ENCODE data around the gene DCHS1. TPM values are rescaled to one million over a fixed set of nuclear protein-coding genes. Genes with fewer than 3 reads are reported as not detected.

DCHS1 gene
- total and polyA plus RNA-seq, 2 of the 13 experiments (the other 11 are each of a cell fraction or from before 2014, with no cell fraction given): under 0.01 to 0.03 TPM

- TF ChIP-seq HNF1A (IDR thresholded peaks at IDR 0.05; ENCODE audit: low read depth) (no peak), HNF1A (CRISPR knock-in tag; IDR thresholded peaks at IDR 0.05; ENCODE audit: borderline replicate concordance) (no peak), SAP130 (CRISPR knock-in tag; IDR thresholded peaks at IDR 0.05; ENCODE audit: low read depth) (peak; percentile 46), HHEX (CRISPR knock-in tag; IDR thresholded peaks at IDR 0.05) (no peak), ZNF615 (CRISPR knock-in tag; IDR thresholded peaks at IDR 0.05; ENCODE audit: borderline replicate concordance) (no peak), FOXO4 (CRISPR knock-in tag; conservative IDR thresholded peaks at IDR 0.05) (no peak), GATAD2A (CRISPR knock-in tag; IDR thresholded peaks at IDR 0.05) (0 out of 2 replicates have a peak, but pooled peaks have one; percentile 39), ZNF367 (CRISPR knock-in tag; IDR thresholded peaks at IDR 0.05; ENCODE audit: borderline replicate concordance) (no peak), ZNF780A (CRISPR knock-in tag; IDR thresholded peaks at IDR 0.05) (no peak), NFKB2 (CRISPR knock-in tag; IDR thresholded peaks at IDR 0.05; ENCODE audit: borderline replicate concordance) (no peak), DMTF1 (CRISPR knock-in tag; IDR thresholded peaks at IDR 0.05) (no peak), ZNF263 (CRISPR knock-in tag; IDR thresholded peaks at IDR 0.05) (no peak), CREB1 (IDR thresholded peaks at IDR 0.05) (no peak), CREB1 (CRISPR knock-in tag; IDR thresholded peaks at IDR 0.05) (no peak), ZBTB25 (CRISPR knock-in tag; IDR thresholded peaks at IDR 0.05) (no peak)
Measured at GRCh38 chr11:6635082-6635932, 20.3 kb downstream of the DCHS1 start (continued).
